ENCODE data around the gene ADM5.

ADM5 gene

DNA sequence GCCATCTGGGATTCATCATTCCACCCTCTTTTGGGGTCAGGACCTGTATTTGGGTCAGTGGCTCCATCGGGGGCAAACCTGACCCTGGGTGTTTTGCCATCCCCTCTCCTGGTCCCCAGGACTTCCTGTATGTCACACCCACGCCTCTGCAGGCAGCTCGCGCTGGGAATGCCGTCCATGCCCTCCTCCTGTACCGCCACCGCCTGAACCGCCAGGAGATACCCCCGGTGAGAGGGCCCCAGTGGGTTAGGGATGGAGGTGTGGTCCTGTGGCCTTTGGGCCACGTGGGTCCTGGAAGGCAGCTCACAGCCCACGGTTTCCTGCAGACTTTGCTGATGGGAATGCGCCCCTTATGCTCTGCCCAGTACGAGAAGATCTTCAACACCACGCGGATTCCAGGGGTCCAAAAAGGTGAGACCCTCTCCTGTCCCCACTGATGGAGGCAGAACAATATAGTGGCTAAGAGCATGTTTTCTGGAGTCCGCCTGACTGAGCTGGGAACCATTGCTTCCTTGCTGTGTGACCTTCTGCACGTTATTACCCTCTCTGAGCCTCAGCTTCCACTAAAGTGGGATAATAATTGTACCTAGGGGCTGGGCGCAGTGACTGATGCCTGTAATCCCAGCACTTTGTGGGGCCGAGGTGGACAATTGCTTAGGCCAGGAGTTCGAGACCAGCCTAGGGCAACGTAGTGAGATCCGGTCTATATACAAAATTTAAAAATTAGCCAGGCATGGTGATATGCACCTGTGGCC, 15.7 kb downstream of the ADM5 start:
- Histone ChIP-seq H3K36me3 (ENCODE audit: insufficient read depth, low read length) (no peaks in the 10 kb centered on the region), H3F3A (ENCODE audit: insufficient read depth, low read length) (no peaks in the 10 kb centered on the region), H2AFZ (ENCODE audit: low read length) (no peak overlapping the region), H4K20me1 (ENCODE audit: insufficient read depth, low read length) (no peaks in the 10 kb centered on the region), H3K79me2 (ENCODE audit: insufficient read depth, low read length) (no peaks in the 10 kb centered on the region), H3K27ac (ENCODE audit: low read depth, low read length, poor library complexity, severe bottlenecking) (no peak overlapping the region), H3K4me3 (ENCODE audit: low read depth, low read length, poor library complexity, severe bottlenecking) (no peak overlapping the region), H3K4me2 (ENCODE audit: low read length) (no peak overlapping the region), H3K9me3 (ENCODE audit: low read length) (no peaks in the 10 kb centered on the region), H3K9ac (ENCODE audit: low read length) (no peak overlapping the region), H3K9me2 (ENCODE audit: low read depth, low read length) (no peaks in the 10 kb centered on the region), H3K4me1 (ENCODE audit: insufficient read depth, low read length, severe bottlenecking) (no peaks in the 10 kb centered on the region), H3K27me3 (ENCODE audit: insufficient read depth, low read length) (peaks cover 9% of the 10 kb centered on the region; the same call in 1 of the 2 replicates)
- no peak for TF ChIP-seq EZH2 (IDR thresholded peaks at IDR 0.05; ENCODE audit: borderline replicate concordance, low read length)

GRCh38 chr19:49705919-49706318, 16.5 kb downstream of the ADM5 start:
- Histone ChIP-seq H2AFZ (ENCODE audit: low read length) (no peak overlapping the region), H3K27me3 (ENCODE audit: insufficient read depth, low read length) (peaks cover 9% of the 10 kb centered on the region; the same call in 1 of the 2 replicates), H3K9ac (ENCODE audit: low read length) (no peak overlapping the region), H3K4me3 (ENCODE audit: low read depth, low read length, poor library complexity, severe bottlenecking) (no peak overlapping the region), H3K27ac (ENCODE audit: low read depth, low read length, poor library complexity, severe bottlenecking) (no peak overlapping the region), H3K9me2 (ENCODE audit: low read depth, low read length) (no peaks in the 10 kb centered on the region), H4K20me1 (ENCODE audit: insufficient read depth, low read length) (no peaks in the 10 kb centered on the region), H3K4me1 (ENCODE audit: insufficient read depth, low read length, severe bottlenecking) (no peaks in the 10 kb centered on the region), H3K36me3 (ENCODE audit: insufficient read depth, low read length) (no peaks in the 10 kb centered on the region), H3K4me2 (ENCODE audit: low read length) (no peak overlapping the region), H3K9me3 (ENCODE audit: low read length) (no peaks in the 10 kb centered on the region), H3K79me2 (ENCODE audit: insufficient read depth, low read length) (no peaks in the 10 kb centered on the region), H3F3A (ENCODE audit: insufficient read depth, low read length) (no peaks in the 10 kb centered on the region)
- no peak for TF ChIP-seq CTCF (IDR thresholded peaks at IDR 0.05; ENCODE audit: low read length)
- TF ChIP-seq EZH2 (IDR thresholded peaks at IDR 0.05; ENCODE audit: borderline replicate concordance, low read length), result no peak

- Histone ChIP-seq H3K27me3 (ENCODE audit: insufficient read depth, low read length) (peaks cover 9% of the 10 kb centered on the region; the same call in 1 of the 2 replicates), H4K20me1 (ENCODE audit: insufficient read depth, low read length) (no peaks in the 10 kb centered on the region), H2AFZ (ENCODE audit: low read length) (no peak overlapping the region), H3F3A (ENCODE audit: insufficient read depth, low read length) (no peaks in the 10 kb centered on the region), H3K9me2 (ENCODE audit: low read depth, low read length) (no peaks in the 10 kb centered on the region), H3K79me2 (ENCODE audit: insufficient read depth, low read length) (no peaks in the 10 kb centered on the region), H3K4me3 (ENCODE audit: low read depth, low read length, poor library complexity, severe bottlenecking) (no peak overlapping the region), H3K4me2 (ENCODE audit: low read length) (no peak overlapping the region), H3K9ac (ENCODE audit: low read length) (no peak overlapping the region), H3K36me3 (ENCODE audit: insufficient read depth, low read length) (no peaks in the 10 kb centered on the region), H3K4me1 (ENCODE audit: insufficient read depth, low read length, severe bottlenecking) (no peaks in the 10 kb centered on the region), H3K27ac (ENCODE audit: low read depth, low read length, poor library complexity, severe bottlenecking) (no peak overlapping the region), H3K9me3 (ENCODE audit: low read length) (no peaks in the 10 kb centered on the region)
- TF ChIP-seq CTCF (IDR thresholded peaks at IDR 0.05; ENCODE audit: low read length) (no peak), EZH2 (IDR thresholded peaks at IDR 0.05; ENCODE audit: borderline replicate concordance, low read length) (no peak)
These were observed 21.1 kb downstream of the ADM5 start for GRCh38 chr19:49710372-49710951.
